NB4 (cell line): ENCODE measurements around the gene CEP76.

Experiments used
- MAX ChIP-seq: IDR thresholded peaks from 2 replicates; pipeline ENCODE4 v1.6.1; 2011; ENCODE audit warnings: low read depth, low read length
- MYC ChIP-seq: IDR thresholded peaks from 2 replicates; pipeline ENCODE4 v1.6.1; 2011; ENCODE audit warnings: low read depth, low read length
- TF ChIP-seq, protein P1 (sequence below): IDR thresholded peaks from one replicate; pipeline ENCODE4 v1.5.1; 2012; ENCODE audit warnings: low read depth, low read length

DNA sequence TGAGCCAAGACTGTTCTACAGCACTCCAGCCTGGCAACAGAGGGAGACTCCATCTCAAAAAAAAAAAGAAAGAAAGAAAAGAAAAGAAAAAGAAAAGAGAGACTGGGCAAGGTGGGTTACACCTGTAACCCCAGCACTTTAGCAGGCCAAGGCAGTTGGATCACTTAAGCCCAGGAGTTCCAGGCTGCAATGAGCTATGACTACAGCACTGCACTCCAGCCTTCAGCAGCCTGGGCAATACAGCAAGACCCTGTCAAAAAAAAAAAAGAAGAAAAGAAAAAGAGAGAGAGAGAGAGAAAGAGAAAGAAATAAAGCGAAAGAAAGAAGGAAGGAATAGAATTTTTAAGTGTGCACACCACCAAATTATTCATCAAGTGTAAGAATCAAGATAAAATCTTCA lies 47.6 kb downstream of the CEP76 start:
- TF ChIP-seq, protein P1, sequence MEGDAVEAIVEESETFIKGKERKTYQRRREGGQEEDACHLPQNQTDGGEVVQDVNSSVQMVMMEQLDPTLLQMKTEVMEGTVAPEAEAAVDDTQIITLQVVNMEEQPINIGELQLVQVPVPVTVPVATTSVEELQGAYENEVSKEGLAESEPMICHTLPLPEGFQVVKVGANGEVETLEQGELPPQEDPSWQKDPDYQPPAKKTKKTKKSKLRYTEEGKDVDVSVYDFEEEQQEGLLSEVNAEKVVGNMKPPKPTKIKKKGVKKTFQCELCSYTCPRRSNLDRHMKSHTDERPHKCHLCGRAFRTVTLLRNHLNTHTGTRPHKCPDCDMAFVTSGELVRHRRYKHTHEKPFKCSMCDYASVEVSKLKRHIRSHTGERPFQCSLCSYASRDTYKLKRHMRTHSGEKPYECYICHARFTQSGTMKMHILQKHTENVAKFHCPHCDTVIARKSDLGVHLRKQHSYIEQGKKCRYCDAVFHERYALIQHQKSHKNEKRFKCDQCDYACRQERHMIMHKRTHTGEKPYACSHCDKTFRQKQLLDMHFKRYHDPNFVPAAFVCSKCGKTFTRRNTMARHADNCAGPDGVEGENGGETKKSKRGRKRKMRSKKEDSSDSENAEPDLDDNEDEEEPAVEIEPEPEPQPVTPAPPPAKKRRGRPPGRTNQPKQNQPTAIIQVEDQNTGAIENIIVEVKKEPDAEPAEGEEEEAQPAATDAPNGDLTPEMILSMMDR, result no peak
- TF ChIP-seq MYC (no peak), MAX (no peak)
